Spinal cord (tissue), 10 donors: ENCODE measurements around the gene ULK4. TPM values are rescaled to one million over a fixed set of nuclear protein-coding genes. Genes with fewer than 3 reads are reported as not detected.

ENCODE experiments used
- DNase-seq, 6 donors: peaks; one replicate each; pipeline versions ENCODE4 v3.0.0 to v3.0.0-alpha.2; 2013 to 2015; ENCODE audit warnings: low spot score in 6 of 6, low read depth in 4 of 6
- H3K27ac ChIP-seq: one replicate; pipeline ENCODE4 v1.5.1; 2013; ENCODE audit warnings: low read depth, low read length, control low read depth
- H3K27me3 ChIP-seq: one replicate; pipeline ENCODE4 v1.6.1; 2013; ENCODE audit warnings: low read length; ENCODE audit not compliant: control insufficient read depth, insufficient read depth
- H3K36me3 ChIP-seq: one replicate; pipeline ENCODE4 v1.6.1; 2013; ENCODE audit warnings: low read length; ENCODE audit not compliant: control insufficient read depth, insufficient read depth
- H3K4me1 ChIP-seq: one replicate; pipeline ENCODE4 v1.6.1; 2013; ENCODE audit warnings: low read length; ENCODE audit not compliant: control insufficient read depth, insufficient read depth
- H3K4me3 ChIP-seq: one replicate; pipeline ENCODE4 v1.5.1; 2013; ENCODE audit warnings: low read depth, low read length, control low read depth
- H3K9me3 ChIP-seq: one replicate; pipeline ENCODE4 v1.6.1; 2013; ENCODE audit warnings: low read length; ENCODE audit not compliant: control insufficient read depth, insufficient read depth
- WGBS: methylation state at CpG from one replicate; pipeline ENCODE4 v1.1.5; 2013; ENCODE audit warnings: missing lambda C conversion rate; ENCODE audit not compliant: insufficient coverage; 5-methylcytosine and 5-hydroxymethylcytosine counted together
- polyA plus RNA-seq, 2 donors: library from polyadenylated mRNA; unstranded; fragments of 120-200 nt; gene quantifications; one replicate each; pipeline ENCODE4 v1.2.1, GENCODE V29; 2013; ENCODE audit not compliant: insufficient read length in 2 of 2
- total RNA-seq, 2 donors: library from RNA; depleted of rRNA in 1 of 2; stranded (reverse); fragments of 120-200 nt in 1 of 2; fragments of >200 nt in 1 of 2; gene quantifications; one replicate each; pipeline versions ENCODE4 v1.2.3 to v1.2.4, GENCODE V29; 2013 to 2014
- donor health status: healthy.

Gene ULK4
- total and polyA plus RNA-seq, 4 donors = 3.1 to 18.1 (median 9.7) TPM

DNA sequence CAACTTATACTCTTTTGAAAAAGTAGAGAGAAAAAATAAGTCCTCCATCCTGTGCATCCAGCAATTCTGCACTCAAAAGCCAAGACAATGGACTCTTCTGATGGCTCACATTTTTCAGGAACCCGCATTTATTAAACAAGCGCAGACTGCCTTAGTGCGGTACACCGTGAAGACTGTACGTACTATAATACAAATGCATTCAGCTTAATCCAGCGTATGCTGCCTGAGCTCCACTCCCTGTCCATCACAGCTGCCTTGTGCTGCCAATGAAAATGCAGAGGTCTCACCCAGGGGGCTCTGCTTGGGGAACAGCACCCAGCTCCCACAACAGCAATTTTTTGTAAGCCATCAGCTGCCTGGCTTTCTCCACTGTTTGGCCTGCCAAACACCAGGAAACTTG, 350.9 kb downstream of the ULK4 start:
- Histone ChIP-seq H3K27me3 (no peaks in the 10 kb centered on the region), H3K27ac (no peak overlapping the region), H3K4me1 (peaks cover 3% of the 10 kb centered on the region), H3K9me3 (no peaks in the 10 kb centered on the region), H3K36me3 (no peaks in the 10 kb centered on the region), H3K4me3 (no peak overlapping the region)
- DNase-seq = peak in 1 of 6 donors; percentile 27
- 70% methylated on average over 6 of the region's 6 CpGs for whole genome bisulfite sequencing

DNA sequence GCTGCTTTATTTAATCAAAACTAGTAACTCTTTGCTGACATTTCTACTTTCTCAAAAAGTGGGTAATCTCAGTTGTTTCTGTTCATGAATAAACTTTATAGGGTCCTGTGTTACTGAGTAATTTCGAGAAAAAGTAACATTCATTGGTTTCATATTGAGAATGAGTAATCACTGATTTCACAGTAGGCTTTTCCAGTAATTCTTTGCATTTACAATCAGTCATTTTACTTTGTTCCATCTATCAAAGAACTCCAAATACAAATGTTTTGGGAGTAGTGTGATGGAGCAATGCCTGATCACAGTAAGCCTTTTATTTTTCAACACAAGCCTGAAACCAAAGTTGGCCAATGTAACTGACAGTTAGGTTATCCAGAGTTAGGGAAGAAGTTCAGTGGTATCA, 353.6 kb downstream of the ULK4 start:
- no CpG with 5 or more reads among the region's 1 CpG for WGBS
- Histone ChIP-seq H3K9me3 (no peaks in the 10 kb centered on the region), H3K27ac (no peak overlapping the region), H3K4me3 (no peak overlapping the region), H3K36me3 (no peaks in the 10 kb centered on the region), H3K4me1 (peaks cover 3% of the 10 kb centered on the region), H3K27me3 (no peaks in the 10 kb centered on the region)
- no peak for DNase-seq

DNA sequence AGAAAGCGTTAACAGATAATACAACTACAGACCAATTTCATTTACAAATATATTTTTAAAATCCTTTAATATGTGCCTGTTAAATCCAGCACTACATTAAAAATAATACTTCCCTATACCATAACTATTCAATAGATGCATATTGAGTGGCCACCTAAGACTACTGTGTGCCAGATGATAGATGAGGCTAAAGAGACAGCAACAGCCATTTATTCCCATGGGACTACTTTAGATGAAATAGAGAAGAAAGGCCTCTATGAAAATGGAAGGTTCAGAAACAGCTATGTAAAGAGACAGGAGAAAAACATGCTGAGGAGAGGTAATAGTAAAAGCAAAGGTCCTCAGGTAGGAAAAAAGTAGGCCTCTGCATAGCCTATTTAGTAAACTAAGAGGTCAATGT, 358.1 kb downstream of the ULK4 start:
- no peak for DNase-seq
- Histone ChIP-seq H3K36me3 (no peaks in the 10 kb centered on the region), H3K4me1 (no peaks in the 10 kb centered on the region), H3K4me3 (no peak overlapping the region), H3K27me3 (no peaks in the 10 kb centered on the region), H3K9me3 (no peaks in the 10 kb centered on the region), H3K27ac (no peak overlapping the region)
- WGBS = no CpG with 5 or more reads among the region's 1 CpG

DNA sequence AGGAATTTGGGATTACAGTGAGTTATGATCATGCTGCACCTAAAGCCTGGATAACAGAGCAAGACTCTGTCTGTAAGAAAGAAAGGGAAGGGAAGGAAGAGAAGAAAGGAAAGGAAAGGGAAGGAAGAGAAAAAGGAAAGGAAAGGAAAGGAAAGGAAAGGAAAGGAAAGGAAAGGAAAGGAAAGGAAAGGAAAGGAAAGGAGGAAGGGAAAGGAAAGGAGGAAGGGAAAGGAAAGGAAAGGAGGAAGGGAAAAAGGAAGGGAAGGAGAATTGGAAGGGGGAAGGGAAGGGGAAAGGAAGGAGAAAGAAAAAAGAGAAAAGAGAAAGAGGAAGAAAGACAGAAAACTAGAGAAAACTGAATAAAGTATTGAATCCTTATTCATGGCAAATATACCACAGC, 359.8 kb downstream of the ULK4 start:
- H3K36me3 ChIP-seq = no peaks in the 10 kb centered on the region
- no peaks in the 10 kb centered on the region for H3K9me3 ChIP-seq
- no peaks in the 10 kb centered on the region for H3K4me1 ChIP-seq
- no peak overlapping the region for H3K4me3 ChIP-seq
- H3K27ac ChIP-seq = no peak overlapping the region
- DNase-seq = no peak
- no peaks in the 10 kb centered on the region for H3K27me3 ChIP-seq

GRCh38 chr3:41601404-41601987, 360.4 kb downstream of the ULK4 start:
- H3K4me1 ChIP-seq = no peaks in the 10 kb centered on the region
- no peaks in the 10 kb centered on the region for H3K27me3 ChIP-seq
- WGBS = no CpG with 5 or more reads among the region's 1 CpG
- no peak for DNase-seq
- no peak overlapping the region for H3K4me3 ChIP-seq
- H3K36me3 ChIP-seq = no peaks in the 10 kb centered on the region
- no peaks in the 10 kb centered on the region for H3K9me3 ChIP-seq
- H3K27ac ChIP-seq = no peak overlapping the region

DNA sequence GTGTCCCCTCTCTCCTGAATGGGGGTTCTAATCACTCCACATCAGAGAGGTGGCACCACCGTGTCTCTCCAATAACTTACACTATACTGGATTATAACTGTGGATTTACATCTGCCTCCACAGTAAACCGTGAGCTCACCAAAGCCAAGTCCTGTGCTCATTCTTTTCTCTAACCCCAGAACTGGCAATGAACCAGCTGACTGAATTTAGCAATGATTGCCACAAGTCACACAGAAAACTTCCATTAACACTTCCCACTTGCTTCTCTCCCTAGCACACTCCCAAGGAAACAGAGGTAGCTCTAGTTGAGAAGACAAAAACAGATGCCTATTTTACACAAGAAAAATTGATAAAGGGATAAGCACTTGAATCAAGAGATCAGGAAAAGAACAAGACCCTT, 361.3 kb downstream of the ULK4 start:
- H3K27ac ChIP-seq = no peak overlapping the region
- H3K27me3 ChIP-seq = no peaks in the 10 kb centered on the region
- H3K4me3 ChIP-seq = no peak overlapping the region
- peak in 1 of 6 donors; percentile 12 for DNase-seq
- H3K4me1 ChIP-seq = no peaks in the 10 kb centered on the region
- H3K36me3 ChIP-seq = no peaks in the 10 kb centered on the region
- 44% methylated on average over 2 of the region's 2 CpGs for WGBS
- H3K9me3 ChIP-seq = no peaks in the 10 kb centered on the region

DNA sequence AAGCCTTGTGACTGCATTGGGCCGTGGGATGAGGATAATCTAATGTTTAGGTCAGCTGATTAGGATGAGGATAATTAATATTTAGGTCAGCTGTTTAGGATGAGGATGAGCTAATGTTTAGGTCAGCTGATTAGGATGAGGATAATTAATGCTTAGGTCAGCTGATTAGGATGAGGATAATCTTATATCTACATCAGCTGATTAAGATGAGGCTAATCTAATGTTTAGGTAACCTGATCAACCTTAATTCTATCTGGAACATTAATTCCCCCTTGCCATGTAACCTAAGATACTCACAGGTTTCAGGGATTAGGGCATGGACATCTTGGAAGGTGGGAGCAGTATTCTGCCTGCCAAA, 362.8 kb downstream of the ULK4 start:
- Histone ChIP-seq H3K27ac (no peak overlapping the region), H3K9me3 (no peaks in the 10 kb centered on the region), H3K4me1 (no peaks in the 10 kb centered on the region), H3K4me3 (no peak overlapping the region), H3K27me3 (no peaks in the 10 kb centered on the region), H3K36me3 (no peaks in the 10 kb centered on the region)
- no peak for DNase-seq
- 80% methylated on average over 1 of the region's 1 CpG for WGBS

DNA sequence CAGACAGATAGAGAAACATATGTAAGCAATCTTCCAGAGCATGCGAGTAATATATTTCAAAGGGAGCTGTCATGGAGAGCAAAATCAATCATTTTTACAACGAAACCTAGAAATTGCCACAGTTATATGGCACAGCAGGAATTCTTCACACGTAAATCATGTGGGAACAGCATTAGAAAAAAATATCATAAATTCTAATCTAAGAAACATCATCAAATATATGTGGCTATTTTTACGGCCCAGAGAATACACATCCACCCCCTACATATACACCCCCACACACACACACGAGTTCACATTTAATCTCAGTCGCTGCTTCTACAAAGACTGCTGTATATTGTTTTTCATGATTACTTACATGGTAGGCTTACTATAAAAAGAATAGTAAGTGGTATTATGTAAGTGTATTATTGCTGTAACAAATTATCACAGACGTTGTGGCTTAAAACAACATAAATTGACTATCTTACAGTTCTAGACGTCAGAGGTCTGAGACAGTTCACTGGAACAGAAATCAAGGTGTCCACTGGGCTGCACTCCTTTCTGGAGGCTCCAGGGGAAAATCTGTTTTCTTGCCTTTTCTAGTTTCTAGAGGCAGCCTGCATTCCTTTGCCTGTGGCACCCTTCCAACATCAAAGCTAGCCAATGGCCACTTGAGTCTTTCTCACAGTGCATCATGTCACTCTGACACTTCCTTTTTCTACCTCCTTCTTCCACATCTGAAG, 363.3 kb downstream of the ULK4 start:
- Histone ChIP-seq H3K9me3 (no peaks in the 10 kb centered on the region), H3K4me1 (no peaks in the 10 kb centered on the region), H3K27ac (no peak overlapping the region), H3K36me3 (no peaks in the 10 kb centered on the region), H3K4me3 (no peak overlapping the region), H3K27me3 (no peaks in the 10 kb centered on the region)
- peak in 2 of 6 donors; percentile 5 to 66 for DNase-seq
- WGBS = 57% methylated on average over 3 of the region's 8 CpGs

DNA sequence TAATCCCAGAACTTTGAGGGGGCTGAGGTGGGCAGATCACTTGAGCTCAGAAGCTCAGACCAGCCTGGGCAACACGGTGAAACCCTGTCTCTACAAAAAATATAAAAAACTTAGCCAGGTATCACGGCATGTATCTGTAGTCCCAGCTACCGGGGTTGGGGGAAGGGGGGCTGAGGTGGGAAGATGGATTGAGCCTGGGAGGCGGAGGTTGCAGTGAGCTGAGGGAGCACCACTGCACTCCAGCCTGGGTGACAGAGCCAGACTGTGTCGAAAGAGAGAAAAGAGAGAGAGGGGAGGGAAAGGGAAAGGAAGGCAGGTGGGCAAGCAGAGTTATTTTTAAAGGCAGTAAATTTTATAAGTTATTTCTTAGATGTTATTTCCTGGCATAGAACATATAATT, 368.1 kb downstream of the ULK4 start:
- no peaks in the 10 kb centered on the region for H3K4me1 ChIP-seq
- 58% methylated on average over 4 of the region's 5 CpGs for WGBS
- no peak overlapping the region for H3K27ac ChIP-seq
- H3K4me3 ChIP-seq = no peak overlapping the region
- no peak for DNase-seq
- no peaks in the 10 kb centered on the region for H3K36me3 ChIP-seq
- H3K27me3 ChIP-seq = no peaks in the 10 kb centered on the region
- no peaks in the 10 kb centered on the region for H3K9me3 ChIP-seq

- Histone ChIP-seq H3K9me3 (no peaks in the 10 kb centered on the region), H3K4me3 (no peak overlapping the region), H3K27me3 (no peaks in the 10 kb centered on the region), H3K27ac (no peak overlapping the region), H3K36me3 (no peaks in the 10 kb centered on the region), H3K4me1 (no peaks in the 10 kb centered on the region)
- no peak for DNase-seq
- no CpG with 5 or more reads among the region's 2 CpGs for WGBS
Observed at GRCh38 chr3:41592753-41593510, 369.0 kb downstream of the ULK4 start.
